Activated T-helper 9 cell treated with anti-CD3 and anti-CD28 coated beads, Interleukin-2, amount 50 U/mL, for 16 hours (primary cell): Measurements from ENCODE around the gene ATP8B3.
A peak's percentile ranks its signal among the peaks of the same experiment; 100 is the strongest.

Experiments used
- DNase-seq: peaks from one replicate; pipeline ENCODE4 v3.0.0-alpha.2; 2020; ENCODE audit warnings: low read depth

The ATP8B3 gene

GRCh38 chr19:1850809-1851653 lies 39.0 kb upstream of the ATP8B3 start:
- DNase-seq: no peak

DNA sequence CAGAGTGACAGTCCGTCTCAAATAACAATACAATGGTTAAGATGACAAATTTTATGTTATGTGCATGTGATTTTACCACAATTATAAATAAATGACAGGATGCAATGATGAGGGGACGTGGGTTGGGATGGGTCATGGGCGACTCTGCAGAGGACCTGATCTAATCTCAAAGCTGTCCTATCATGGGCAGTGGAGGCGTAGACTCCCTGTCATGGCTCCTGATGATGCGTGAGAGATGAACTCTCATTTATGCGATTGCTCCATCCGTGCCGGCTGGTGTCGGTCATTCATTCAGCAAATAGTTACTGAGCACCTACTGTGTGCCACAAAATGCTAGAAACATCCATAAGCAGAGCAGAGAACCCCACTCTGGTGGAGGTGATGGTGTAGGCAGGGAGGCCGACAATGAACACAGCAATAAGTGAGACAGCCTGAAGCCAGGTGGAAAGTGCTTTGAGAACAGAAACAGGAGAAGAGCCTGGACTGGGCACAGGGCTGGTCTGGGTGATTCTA lies 37.9 kb upstream of the ATP8B3 start:
- DNase-seq: no peak

DNA sequence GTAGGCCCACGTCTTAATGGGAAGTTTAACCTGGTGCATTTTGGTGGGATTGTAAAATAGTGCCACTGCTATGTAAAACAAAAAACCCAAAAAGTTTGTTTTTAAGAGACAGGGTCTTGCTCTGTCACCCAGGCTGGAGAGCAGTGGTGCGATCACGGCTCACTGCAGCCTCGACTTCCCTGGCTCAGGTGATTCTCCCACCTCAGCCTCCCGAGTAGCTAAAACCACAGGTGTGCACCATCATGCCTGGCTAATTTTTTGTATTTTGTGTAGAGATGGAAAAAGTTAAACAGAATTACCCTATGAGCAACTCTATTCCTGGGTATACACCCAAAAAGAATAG lies 37.0 kb upstream of the ATP8B3 start:
- DNase-seq: no peak

GRCh38 chr19:1848399-1849131 lies 36.5 kb upstream of the ATP8B3 start, which contains the start of gene REXO1:
TSS of gene REXO1 (minus strand) at chr19:1848483. CDS start at chr19:1848358, 125 bp downstream.
- DNase-seq: peak; percentile 95

GRCh38 chr19:1847684-1848398 lies 35.8 kb upstream of the ATP8B3 start:
- no peak for DNase-seq

DNA sequence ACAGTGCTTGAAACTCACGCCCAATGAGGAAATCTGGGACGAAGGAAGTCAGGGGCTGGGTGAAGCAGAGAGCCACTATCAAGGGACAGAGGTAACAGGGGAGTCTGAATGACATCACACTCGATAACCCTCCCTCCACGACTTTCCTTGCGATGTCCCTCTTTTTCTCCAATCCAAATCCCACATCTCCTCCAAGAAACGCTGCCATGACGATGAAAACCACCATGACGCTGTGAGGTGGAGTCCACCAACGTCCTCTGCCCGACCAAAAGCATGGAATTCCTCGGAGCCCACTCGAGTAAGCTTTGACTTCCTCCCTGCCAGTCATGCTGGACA lies 35.2 kb upstream of the ATP8B3 start:
- DNase-seq: no peak

DNA sequence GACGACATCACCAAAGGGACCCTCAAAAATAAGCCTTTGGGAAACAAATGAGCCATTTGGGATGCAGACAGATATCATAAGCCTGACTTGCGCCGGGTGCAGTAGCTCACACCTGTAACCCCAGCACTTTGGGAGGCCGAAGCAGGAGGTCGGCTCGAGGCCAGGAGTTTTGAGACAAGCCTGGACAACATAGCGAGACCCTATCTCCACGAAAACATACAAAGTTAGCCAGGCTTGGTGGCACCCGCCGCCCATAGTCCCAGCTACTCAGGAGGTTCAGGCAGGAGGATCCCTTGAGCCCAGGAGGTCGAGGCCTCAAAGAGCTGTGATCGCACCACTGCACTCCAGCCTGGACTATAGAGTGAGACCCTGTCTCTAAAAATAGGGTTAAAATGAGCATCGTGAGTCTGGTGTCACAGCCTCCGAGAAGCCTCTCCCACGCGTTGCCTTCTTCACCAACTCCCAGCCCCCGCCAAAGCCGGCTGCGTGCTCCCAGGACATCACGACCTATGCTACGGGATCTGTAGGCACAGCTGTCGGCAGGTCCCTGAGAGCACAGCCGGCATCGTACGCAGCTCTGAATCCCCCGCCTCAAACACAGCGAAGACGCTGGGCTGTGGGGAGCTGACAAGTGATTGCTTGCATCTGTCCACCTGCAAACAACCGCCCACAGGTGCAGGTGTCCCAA lies 34.6 kb upstream of the ATP8B3 start:
- DNase-seq: no peak

GRCh38 chr19:1845642-1846041 lies 33.6 kb upstream of the ATP8B3 start:
- DNase-seq: no peak

DNA sequence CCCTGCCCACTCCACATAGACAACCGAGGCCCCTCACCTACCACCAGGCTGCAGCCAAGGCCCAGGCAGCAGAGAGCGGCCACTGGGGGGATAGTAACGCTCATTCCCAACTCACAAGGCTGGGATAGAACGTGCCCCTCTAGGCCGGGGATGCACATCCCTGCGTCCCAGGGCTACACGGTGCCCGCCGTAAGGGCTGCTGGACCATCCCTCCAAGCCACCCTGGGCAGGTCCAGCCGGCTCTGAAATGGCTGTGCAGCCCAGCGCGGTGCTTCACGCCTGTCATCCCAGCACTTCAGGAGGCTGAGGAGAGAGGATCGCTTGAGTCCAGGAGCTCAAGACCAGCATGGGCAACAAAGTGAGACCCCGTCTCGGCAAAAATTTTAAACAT lies 33.0 kb upstream of the ATP8B3 start:
- DNase-seq: no peak

DNA sequence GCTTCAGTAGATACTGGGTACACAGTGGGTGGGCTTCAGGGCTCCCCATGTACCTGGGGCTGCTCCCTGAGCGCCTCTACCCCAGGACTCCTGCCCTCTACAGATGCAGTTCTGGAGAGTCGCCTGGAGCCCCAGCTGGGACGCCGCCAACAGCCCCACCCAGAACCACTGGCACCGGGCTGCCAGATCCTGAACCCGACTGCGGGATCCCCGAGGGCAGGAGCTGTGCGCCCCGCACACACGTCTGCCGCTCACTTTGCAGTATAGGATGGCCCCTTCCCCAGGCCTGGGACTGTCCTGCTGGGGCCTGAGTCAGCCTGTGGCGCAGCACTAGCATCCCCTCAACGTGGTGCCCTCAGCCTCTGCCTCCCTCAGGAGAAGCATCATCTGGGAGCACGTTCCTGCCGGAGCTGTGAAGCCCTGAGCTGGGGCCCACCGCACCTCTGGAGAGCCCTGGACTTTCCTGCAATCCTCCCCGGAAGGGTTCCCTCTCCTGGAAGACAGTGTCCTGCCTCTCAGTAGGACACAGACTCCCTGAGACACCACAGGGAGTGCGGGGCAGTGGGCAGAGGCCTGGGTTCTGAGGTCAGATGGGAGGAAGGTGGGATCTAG lies 32.5 kb upstream of the ATP8B3 start:
- no peak for DNase-seq

DNA sequence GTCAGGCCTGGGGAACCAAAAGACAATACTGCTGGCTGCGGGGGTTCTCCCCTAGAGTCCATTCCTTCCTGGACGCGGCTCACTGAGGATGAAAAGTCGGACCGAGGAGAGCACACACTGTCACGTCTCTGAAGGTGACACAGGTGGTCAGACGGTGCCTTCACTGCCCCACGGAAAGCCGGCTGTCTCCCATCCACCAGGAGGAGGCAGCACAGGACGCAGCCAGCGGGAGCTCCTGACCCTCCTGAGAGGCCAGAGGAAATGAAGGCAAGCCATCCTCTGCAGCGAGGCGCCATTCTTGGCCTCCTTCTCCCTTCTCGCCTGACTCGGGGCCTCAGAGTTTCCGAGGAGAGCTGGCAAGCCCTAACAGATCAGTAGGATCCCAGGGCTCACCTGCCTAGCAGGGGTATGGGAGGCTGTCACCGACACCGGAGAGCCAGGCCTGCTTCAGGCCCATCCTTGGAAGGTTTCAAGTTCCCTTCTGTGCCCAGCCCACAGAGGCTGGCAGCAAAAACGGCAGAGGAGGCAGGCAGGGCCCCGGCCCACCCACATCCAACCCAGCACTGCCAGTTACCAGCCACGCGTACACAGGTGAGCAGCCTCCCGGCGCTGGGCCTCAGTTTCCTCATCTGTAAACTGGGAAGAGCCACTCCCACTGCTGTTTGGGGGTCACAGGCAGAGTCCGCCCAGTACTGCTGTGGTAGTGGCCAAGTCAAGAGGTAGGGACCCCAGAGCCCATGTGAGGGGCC lies 31.7 kb upstream of the ATP8B3 start:
- no peak for DNase-seq

- DNase-seq: no peak
Measured at GRCh38 chr19:1843116-1843515, 31.0 kb upstream of the ATP8B3 start.

DNA sequence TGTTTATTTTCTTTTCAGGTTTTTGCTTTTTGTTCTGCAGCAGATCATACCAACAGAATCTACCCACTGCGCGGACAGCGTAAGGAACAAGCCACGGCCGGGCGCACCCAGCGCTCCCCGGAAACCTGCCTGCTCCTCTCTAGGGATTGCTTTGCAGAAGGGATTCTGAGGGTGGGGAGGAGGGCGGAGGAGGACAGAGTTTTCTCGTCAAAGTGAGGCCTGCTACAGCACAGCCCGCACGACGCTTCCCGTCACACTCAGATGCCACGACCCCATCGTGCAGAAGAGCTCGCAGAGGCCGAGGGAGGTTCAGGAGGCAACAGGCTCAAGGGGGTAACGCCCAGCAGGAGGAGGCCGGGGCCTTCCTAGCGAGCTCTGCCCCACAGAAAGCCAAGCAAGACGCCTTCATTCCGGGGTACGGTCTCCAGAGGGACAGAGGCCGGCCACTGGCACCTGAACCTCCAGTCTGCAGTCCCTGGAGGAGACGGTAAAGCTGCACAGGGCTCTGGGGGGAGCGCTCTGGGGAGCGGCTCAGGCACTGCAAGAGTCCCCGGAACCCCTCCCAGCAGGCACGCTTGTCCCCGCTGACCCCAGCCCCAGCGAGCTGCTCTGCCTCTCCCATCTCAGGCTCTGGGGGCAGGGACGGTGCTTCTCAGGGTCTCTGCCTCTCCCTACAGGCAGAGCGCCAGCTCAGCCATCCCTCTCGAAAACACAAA lies 29.3 kb upstream of the ATP8B3 start:
- no peak for DNase-seq

DNA sequence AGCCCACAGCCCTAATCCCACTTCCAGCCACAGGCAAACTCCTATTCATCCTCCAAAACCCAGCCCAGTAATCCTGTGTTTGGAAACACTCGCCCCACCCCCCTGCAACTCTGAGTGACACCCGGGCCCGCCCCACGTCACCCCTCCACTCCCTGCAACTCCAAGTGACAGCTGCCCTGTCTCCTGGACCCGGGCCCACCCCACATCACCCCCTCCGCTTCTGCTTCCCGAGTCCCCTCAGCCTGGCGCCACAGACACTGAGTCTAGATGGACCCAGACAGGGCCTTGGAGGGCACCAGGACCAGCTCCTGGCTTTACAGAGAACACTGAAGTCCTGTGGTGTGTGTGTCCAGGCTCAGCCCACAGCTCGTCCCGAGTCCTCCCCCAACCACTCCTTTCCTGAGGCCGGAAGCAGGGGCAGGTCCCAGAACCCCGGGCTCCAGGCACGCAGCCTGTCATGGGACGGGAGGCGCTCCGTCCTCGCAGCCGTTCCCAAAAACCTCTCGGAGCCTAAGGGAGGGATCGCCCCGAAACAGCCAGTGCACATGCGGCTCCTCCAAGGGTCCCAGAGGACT lies 28.6 kb upstream of the ATP8B3 start:
- DNase-seq: no peak

- no peak for DNase-seq
Measured at GRCh38 chr19:1839658-1840540, 27.8 kb upstream of the ATP8B3 start.

- DNase-seq: peak; percentile 48
Measured at GRCh38 chr19:1837625-1838105, 25.6 kb upstream of the ATP8B3 start.

GRCh38 chr19:1837222-1837565 lies 25.1 kb upstream of the ATP8B3 start:
- DNase-seq: no peak

- DNase-seq: no peak
Measured at GRCh38 chr19:1836458-1837221, 24.6 kb upstream of the ATP8B3 start.
